Mesenchymal stem cell (in vitro differentiated cells and primary cell): Measurements from ENCODE around the gene CREB3L1.
A peak's percentile ranks its signal among the peaks of the same experiment; 100 is the strongest.

ENCODE experiments used
- DNase-seq: peaks from one replicate; pipeline ENCODE4 v3.0.0-alpha.2; 2013
- H2AFZ ChIP-seq: one replicate; pipeline ENCODE4 v1.6.1; 2013; ENCODE audit warnings: low read depth, mild to moderate bottlenecking, control low read depth, inconsistent platforms, low read length, moderate library complexity
- H2AK5ac ChIP-seq: 2 replicates; pipeline ENCODE4 v1.6.1; 2013; ENCODE audit warnings: low read length, moderate library complexity, mild to moderate bottlenecking, inconsistent platforms; ENCODE audit not compliant: severe bottlenecking
- H2BK120ac ChIP-seq: one replicate; pipeline ENCODE4 v1.6.1; 2013; ENCODE audit warnings: low read depth, mild to moderate bottlenecking, inconsistent platforms, low read length, moderate library complexity
- H2BK12ac ChIP-seq, 2 experiments: one replicate each; pipeline ENCODE4 v1.6.1; 2013; ENCODE audit warnings: inconsistent platforms in 2 of 2, low read length in 2 of 2, mild to moderate bottlenecking in 2 of 2, moderate library complexity in 2 of 2, control low read depth in 1 of 2
- H2BK15ac ChIP-seq: one replicate; pipeline ENCODE4 v1.6.1; 2013; ENCODE audit warnings: mild to moderate bottlenecking, low read depth, inconsistent platforms; ENCODE audit not compliant: poor library complexity, severe bottlenecking
- H2BK5ac ChIP-seq: 2 replicates; pipeline ENCODE4 v1.6.1; 2013; ENCODE audit warnings: low read depth, mild to moderate bottlenecking, low read length, control low read depth, inconsistent platforms; ENCODE audit not compliant: poor library complexity, severe bottlenecking
- H3K14ac ChIP-seq, 2 experiments: one replicate each; pipeline ENCODE4 v1.6.1; 2013; ENCODE audit warnings: inconsistent platforms in 2 of 2, low read length in 2 of 2, control low read depth in 1 of 2, mild to moderate bottlenecking in 1 of 2, moderate library complexity in 1 of 2
- H3K18ac ChIP-seq, 2 experiments: one replicate each; pipeline ENCODE4 v1.6.1; 2013; ENCODE audit warnings: inconsistent platforms in 2 of 2, low read length in 2 of 2, control low read depth in 1 of 2, low read depth in 1 of 2, mild to moderate bottlenecking in 1 of 2
- H3K23ac ChIP-seq, 2 experiments: one replicate each; pipeline ENCODE4 v1.6.1; 2013; ENCODE audit warnings: inconsistent platforms in 2 of 2, low read length in 2 of 2, mild to moderate bottlenecking in 2 of 2, moderate library complexity in 2 of 2, control low read depth in 1 of 2
- H3K27ac ChIP-seq: 2 replicates; pipeline ENCODE4 v1.5.1; 2013; ENCODE audit warnings: mild to moderate bottlenecking, moderate library complexity, low read length, control low read depth, inconsistent platforms; ENCODE audit not compliant: poor library complexity, severe bottlenecking
- H3K27me3 ChIP-seq, 2 experiments: 2 replicates each; pipeline versions ENCODE4 v1.6.1 to v1.7.0; 2013; ENCODE audit warnings: low read length in 2 of 2, mild to moderate bottlenecking in 2 of 2, moderate library complexity in 2 of 2, control low read depth in 1 of 2, inconsistent platforms in 1 of 2; ENCODE audit not compliant: control insufficient read depth in 1 of 2, insufficient read depth in 1 of 2
- H3K36me3 ChIP-seq, 2 experiments: 2 replicates each; pipeline versions ENCODE4 v1.6.1 to v1.7.0; 2013; ENCODE audit warnings: low read length in 2 of 2, control low read depth in 1 of 2, inconsistent platforms in 1 of 2, low read depth in 1 of 2, mild to moderate bottlenecking in 1 of 2; ENCODE audit not compliant: insufficient read depth in 2 of 2, control insufficient read depth in 1 of 2
- H3K4ac ChIP-seq, 2 experiments: one replicate each; pipeline ENCODE4 v1.6.1; 2013; ENCODE audit warnings: inconsistent platforms in 2 of 2, low read length in 2 of 2, mild to moderate bottlenecking in 2 of 2, moderate library complexity in 2 of 2, control low read depth in 1 of 2, low read depth in 1 of 2
- H3K4me1 ChIP-seq: 2 replicates; pipeline ENCODE4 v1.6.1; 2013; ENCODE audit warnings: low read depth, low read length, control low read depth; ENCODE audit not compliant: control insufficient read depth, insufficient read depth
- H3K4me2 ChIP-seq: 2 replicates; pipeline ENCODE4 v1.6.1; 2013; ENCODE audit warnings: low read length, mild to moderate bottlenecking, inconsistent platforms; ENCODE audit not compliant: poor library complexity, severe bottlenecking
- H3K4me3 ChIP-seq, 2 experiments: 2 replicates each; pipeline versions ENCODE4 v1.5.1 to v1.7.0; 2013; ENCODE audit warnings: low read length in 2 of 2, mild to moderate bottlenecking in 2 of 2, control low read depth in 1 of 2, low read depth in 1 of 2; ENCODE audit not compliant: insufficient read depth in 1 of 2
- H3K79me1 ChIP-seq: replicated peaks from 2 replicates; pipeline ENCODE4 v1.6.1; 2013; ENCODE audit warnings: mild to moderate bottlenecking, control low read depth, low read length, inconsistent platforms; ENCODE audit not compliant: poor library complexity, severe bottlenecking
- H3K9ac ChIP-seq: 2 replicates; pipeline ENCODE4 v1.7.0; 2013; ENCODE audit warnings: mild to moderate bottlenecking, low read length, moderate library complexity
- H3K9me3 ChIP-seq: 2 replicates; pipeline ENCODE4 v1.7.0; 2013; ENCODE audit warnings: mild to moderate bottlenecking, low read length; ENCODE audit not compliant: control insufficient read depth
- H4K8ac ChIP-seq: one replicate; pipeline ENCODE4 v1.6.1; 2013; ENCODE audit warnings: inconsistent platforms, mild to moderate bottlenecking, low read length, moderate library complexity
- H4K91ac ChIP-seq: one replicate; pipeline ENCODE4 v1.6.1; 2013; ENCODE audit warnings: mild to moderate bottlenecking, low read length, inconsistent platforms
- WGBS: methylation state at CpG from one replicate; pipeline ENCODE4 v1.1.7; 2013; ENCODE audit warnings: mixed read lengths; 5-methylcytosine and 5-hydroxymethylcytosine counted together

Gene CREB3L1

DNA sequence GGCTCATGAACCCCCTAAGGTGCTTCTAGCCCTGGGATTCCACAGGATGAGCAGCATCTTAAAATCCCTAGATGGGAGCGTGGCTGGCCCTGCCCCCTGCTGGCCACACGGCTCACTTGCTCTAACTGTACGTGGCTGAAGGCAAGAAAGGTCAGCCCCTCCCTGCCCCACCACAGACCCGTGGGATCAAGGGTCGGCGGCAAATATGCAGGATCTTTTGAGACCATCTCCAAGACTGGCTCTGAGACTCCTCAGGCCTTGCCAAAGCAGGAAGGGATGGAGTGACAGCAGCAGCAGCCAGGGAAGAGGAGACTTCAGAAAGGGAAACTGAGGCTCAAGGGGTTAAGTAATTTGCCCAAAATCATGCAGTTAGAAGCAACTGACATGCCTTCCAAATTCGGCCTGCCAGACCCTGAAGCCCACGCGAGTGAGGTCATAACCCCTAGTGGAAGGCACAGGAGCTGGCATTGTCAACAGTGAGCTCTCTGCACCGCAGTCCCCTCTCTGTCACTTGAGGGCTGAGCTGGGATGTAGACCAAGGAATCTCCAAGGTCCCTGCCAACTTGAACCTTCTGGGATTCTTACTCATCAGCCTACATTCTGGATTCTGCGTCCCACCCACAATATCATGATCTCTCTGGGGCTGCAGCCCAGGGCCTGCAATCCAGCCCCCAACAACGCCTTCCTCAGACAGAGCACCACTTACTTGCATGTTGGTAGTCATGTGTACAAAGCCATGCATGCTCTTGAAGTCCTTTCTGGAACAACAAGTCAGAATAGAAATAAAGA is 31.4 kb downstream of the CREB3L1 start:
- no peak overlapping the region for H3K23ac ChIP-seq
- no peak overlapping the region for H4K91ac ChIP-seq
- WGBS, result 38% methylated on average over 11 of the region's 12 CpGs
- peak; percentile 68 for DNase-seq
- H3K14ac ChIP-seq, result no peak overlapping the region
- no peak overlapping the region for H3K27ac ChIP-seq
- no peak overlapping the region for H2BK15ac ChIP-seq
- no peaks in the 10 kb centered on the region for H3K9me3 ChIP-seq
- H2BK12ac ChIP-seq, result no peak overlapping the region
- peaks cover 8% of the 10 kb centered on the region for H3K4me1 ChIP-seq
- H3K27me3 ChIP-seq, result no peaks in the 10 kb centered on the region
- H4K8ac ChIP-seq, result no peak overlapping the region
- H2BK120ac ChIP-seq, result no peak overlapping the region
- H3K18ac ChIP-seq, result no peak overlapping the region
- no peak overlapping the region for H3K4ac ChIP-seq
- H3K9ac ChIP-seq, result peak overlapping the region; percentile 39
- H3K36me3 ChIP-seq, result peaks cover 54 to 80% of the 10 kb centered on the region in 2 experiments
- H2AK5ac ChIP-seq, result no peak overlapping the region
- H3K4me2 ChIP-seq, result no peak overlapping the region
- H2BK5ac ChIP-seq, result no peak overlapping the region
- H3K4me3 ChIP-seq, result peak overlapping the region in 1 of 2 experiments; percentile 6
- peaks cover 37% of the 10 kb centered on the region for H3K79me1 ChIP-seq
- no peak overlapping the region for H2AFZ ChIP-seq

GRCh38 chr11:46309814-46310259 is 32.4 kb downstream of the CREB3L1 start:
- H4K8ac ChIP-seq, result no peak overlapping the region
- H2AFZ ChIP-seq, result no peak overlapping the region
- H2AK5ac ChIP-seq, result no peak overlapping the region
- H3K4me3 ChIP-seq, result no peak overlapping the region
- peaks cover 35% of the 10 kb centered on the region for H3K79me1 ChIP-seq
- H3K4me1 ChIP-seq, result peaks cover 7% of the 10 kb centered on the region
- no peak overlapping the region for H2BK120ac ChIP-seq
- H3K14ac ChIP-seq, result no peak overlapping the region
- H3K36me3 ChIP-seq, result peaks cover 57 to 77% of the 10 kb centered on the region in 2 experiments
- no peak overlapping the region for H3K4ac ChIP-seq
- no peak overlapping the region for H3K4me2 ChIP-seq
- H4K91ac ChIP-seq, result no peak overlapping the region
- H3K9ac ChIP-seq, result peak overlapping the region; percentile 2
- H3K18ac ChIP-seq, result no peak overlapping the region
- 53% methylated on average over 2 of the region's 4 CpGs for WGBS
- H2BK15ac ChIP-seq, result no peak overlapping the region
- no peak overlapping the region for H2BK12ac ChIP-seq
- DNase-seq, result no peak
- H3K27me3 ChIP-seq, result no peaks in the 10 kb centered on the region
- H2BK5ac ChIP-seq, result no peak overlapping the region
- no peak overlapping the region for H3K23ac ChIP-seq
- H3K9me3 ChIP-seq, result no peaks in the 10 kb centered on the region
- no peak overlapping the region for H3K27ac ChIP-seq

- H2BK15ac ChIP-seq, result no peak overlapping the region
- H3K9ac ChIP-seq, result no peak overlapping the region
- H3K9me3 ChIP-seq, result no peaks in the 10 kb centered on the region
- H3K4ac ChIP-seq, result no peak overlapping the region
- H3K27me3 ChIP-seq, result no peaks in the 10 kb centered on the region
- H2BK12ac ChIP-seq, result no peak overlapping the region
- H3K23ac ChIP-seq, result no peak overlapping the region
- DNase-seq, result peak; percentile 87
- H4K8ac ChIP-seq, result no peak overlapping the region
- H2AK5ac ChIP-seq, result no peak overlapping the region
- H2AFZ ChIP-seq, result no peak overlapping the region
- H2BK120ac ChIP-seq, result no peak overlapping the region
- H3K36me3 ChIP-seq, result peaks cover 89 to 94% of the 10 kb centered on the region in 2 experiments
- H3K14ac ChIP-seq, result no peak overlapping the region
- H3K4me2 ChIP-seq, result no peak overlapping the region
- no peaks in the 10 kb centered on the region for H3K4me1 ChIP-seq
- WGBS, result 57% methylated on average over 16 of the region's 16 CpGs
- H3K27ac ChIP-seq, result no peak overlapping the region
- H3K79me1 ChIP-seq, result peaks cover 20% of the 10 kb centered on the region
- H4K91ac ChIP-seq, result no peak overlapping the region
- no peak overlapping the region for H3K4me3 ChIP-seq
- H2BK5ac ChIP-seq, result no peak overlapping the region
- H3K18ac ChIP-seq, result no peak overlapping the region
These were observed 37.7 kb downstream of the CREB3L1 start for GRCh38 chr11:46315033-46315738.

GRCh38 chr11:46315783-46316563 is 38.5 kb downstream of the CREB3L1 start:
- no peak overlapping the region for H3K18ac ChIP-seq
- no peak overlapping the region for H3K4me2 ChIP-seq
- 96% methylated on average over 11 of the region's 12 CpGs for WGBS
- H3K27me3 ChIP-seq, result no peaks in the 10 kb centered on the region
- no peak overlapping the region for H2AFZ ChIP-seq
- no peak overlapping the region for H3K14ac ChIP-seq
- DNase-seq, result no peak
- H3K27ac ChIP-seq, result no peak overlapping the region
- no peak overlapping the region for H2BK15ac ChIP-seq
- H3K9ac ChIP-seq, result no peak overlapping the region
- peaks cover 16% of the 10 kb centered on the region for H3K79me1 ChIP-seq
- H3K9me3 ChIP-seq, result no peaks in the 10 kb centered on the region
- no peaks in the 10 kb centered on the region for H3K4me1 ChIP-seq
- H4K8ac ChIP-seq, result no peak overlapping the region
- H3K4ac ChIP-seq, result no peak overlapping the region
- no peak overlapping the region for H2AK5ac ChIP-seq
- no peak overlapping the region for H2BK12ac ChIP-seq
- H3K23ac ChIP-seq, result no peak overlapping the region
- no peak overlapping the region for H3K4me3 ChIP-seq
- no peak overlapping the region for H2BK120ac ChIP-seq
- no peak overlapping the region for H2BK5ac ChIP-seq
- H4K91ac ChIP-seq, result no peak overlapping the region
- peaks cover 89 to 94% of the 10 kb centered on the region in 2 experiments for H3K36me3 ChIP-seq
